GM21717 (cell line): ENCODE data around the gene ALPI.
"Not testable (repeated sequence)": the region's sequence is repeated elsewhere in the genome, so short reads cannot be mapped to it uniquely, and the experiment has no call there.

ENCODE experiments used
- ATAC-seq: cut with Tn5 transposase; IDR thresholded peaks from one replicate; pipeline ENCODE4 v1.9.1; 2021; ENCODE audit warnings: mild to moderate bottlenecking, moderate library complexity; ENCODE audit not compliant: unreplicated experiment

Gene ALPI

DNA sequence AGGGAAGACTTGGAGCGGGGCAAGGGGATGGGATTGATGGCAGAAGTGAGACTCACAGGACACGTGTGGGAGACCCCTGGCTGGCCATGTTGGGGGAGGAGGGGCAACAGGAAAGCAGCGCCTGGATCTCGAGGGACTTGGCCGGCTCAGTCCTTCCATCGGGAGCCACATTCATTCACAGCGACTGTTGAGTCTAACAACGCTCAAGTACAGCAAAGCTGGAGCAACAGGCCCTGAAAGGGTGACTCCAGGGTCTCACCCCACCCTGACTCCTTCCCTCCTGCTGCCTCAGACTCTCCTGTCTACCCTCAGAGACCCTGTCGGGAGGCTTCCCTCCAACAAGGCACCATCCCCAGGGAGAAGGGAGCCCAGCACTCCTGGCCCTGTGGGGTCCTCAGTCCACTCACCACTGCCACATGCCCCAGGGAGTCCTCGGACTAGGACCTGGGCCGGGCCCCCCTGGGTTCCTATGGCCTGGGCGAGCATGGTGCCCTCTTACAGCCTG lies 14.8 kb upstream of the ALPI start:
- no peak for ATAC-seq

DNA sequence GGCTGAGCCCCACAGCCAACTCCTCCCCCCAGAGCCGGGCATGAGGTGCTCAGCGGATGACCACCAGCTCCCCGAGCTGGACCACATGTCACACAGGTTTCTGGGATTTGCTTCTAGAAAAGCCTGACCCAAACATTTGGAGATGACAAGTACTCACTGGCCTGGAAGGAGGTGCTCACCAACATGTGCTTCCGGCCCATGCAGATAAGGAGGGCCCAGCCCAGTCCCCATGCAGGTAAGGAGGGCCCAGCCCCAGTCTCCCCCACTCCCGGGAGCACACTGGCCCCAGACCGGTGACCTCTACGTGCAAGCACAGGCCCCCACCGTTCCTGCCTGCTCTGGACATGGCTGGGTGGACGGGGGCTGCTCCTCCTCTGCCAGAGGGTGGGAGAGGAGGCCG lies 14.0 kb upstream of the ALPI start:
- ATAC-seq = not testable (repeated sequence)

DNA sequence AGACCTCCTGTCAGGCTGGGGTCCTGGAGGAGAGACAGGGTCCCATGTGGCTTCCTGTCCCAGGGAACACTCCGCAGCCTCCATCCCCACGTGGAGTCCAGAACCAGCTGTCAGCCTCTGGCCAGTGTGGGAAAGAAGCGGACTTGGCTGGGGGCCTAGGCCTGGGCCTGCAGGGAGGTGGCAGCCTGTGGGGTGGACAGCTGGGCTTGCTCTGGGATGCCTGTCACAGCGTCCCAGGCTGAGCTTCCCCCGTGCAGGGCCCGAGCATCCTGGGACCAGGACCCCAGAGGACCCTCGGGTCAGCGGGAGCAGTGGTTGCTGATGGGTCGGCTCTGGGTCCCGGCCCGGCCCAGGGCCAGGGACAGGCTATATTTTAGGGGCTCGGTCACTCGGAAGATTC lies 13.5 kb upstream of the ALPI start:
- not testable (repeated sequence) for ATAC-seq

DNA sequence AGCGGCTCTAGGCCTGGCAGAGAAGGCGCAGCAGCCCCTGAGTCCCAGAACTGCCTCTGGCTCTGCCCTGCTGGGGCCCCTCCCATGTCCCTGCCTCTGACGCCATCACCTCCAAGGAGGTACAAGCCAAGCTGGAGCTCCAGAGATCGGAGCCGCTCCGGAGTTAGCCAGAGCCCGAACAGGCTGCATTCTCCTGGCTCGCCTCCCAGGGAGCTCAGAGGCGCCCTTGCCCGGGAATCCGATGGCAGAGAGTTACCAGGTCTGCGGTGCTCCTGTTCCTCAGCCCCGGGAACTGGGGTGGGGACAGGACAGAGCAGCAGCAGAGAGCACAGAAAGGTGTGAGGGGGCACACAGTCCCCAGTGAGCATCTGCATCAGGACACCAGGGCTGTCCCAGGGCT lies 12.9 kb upstream of the ALPI start:
- ATAC-seq = not testable (repeated sequence)

DNA sequence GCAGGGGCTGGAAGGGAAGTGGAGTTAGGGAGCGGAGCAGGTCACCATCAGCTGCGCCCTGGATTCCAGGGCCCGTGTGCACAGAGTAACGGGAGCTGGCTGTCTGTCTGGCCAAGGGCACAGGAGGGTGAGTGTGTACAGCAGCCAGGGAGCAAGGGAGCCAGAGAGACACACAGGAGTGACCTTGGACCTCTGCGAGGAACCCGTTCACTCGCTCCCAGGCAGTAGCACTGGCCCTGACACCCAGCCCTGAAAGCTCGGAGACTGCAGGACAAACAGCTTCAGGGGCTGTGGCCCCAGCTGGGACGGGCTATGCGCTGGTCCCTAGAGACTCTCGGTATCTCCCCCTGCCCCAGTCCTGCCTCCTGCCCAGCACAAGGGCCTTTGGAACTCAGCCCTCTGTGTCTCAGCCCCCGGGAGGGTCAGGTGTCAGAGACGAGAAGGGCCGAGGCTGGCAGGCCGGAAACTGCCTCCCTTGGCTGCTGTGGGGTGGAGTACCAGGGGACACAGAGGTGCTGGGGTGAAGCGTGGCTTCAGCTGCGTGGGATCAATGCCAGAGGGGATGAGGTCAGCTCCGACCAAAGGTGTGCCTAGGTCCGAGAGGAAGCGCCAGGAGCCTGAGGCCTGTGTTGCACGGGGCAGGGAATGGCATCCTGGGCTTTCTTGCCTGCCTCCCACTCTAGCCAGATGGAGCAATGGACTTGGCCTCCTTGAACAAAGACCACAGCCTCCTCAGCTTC lies 12.1 kb upstream of the ALPI start:
- ATAC-seq = not testable (repeated sequence)

DNA sequence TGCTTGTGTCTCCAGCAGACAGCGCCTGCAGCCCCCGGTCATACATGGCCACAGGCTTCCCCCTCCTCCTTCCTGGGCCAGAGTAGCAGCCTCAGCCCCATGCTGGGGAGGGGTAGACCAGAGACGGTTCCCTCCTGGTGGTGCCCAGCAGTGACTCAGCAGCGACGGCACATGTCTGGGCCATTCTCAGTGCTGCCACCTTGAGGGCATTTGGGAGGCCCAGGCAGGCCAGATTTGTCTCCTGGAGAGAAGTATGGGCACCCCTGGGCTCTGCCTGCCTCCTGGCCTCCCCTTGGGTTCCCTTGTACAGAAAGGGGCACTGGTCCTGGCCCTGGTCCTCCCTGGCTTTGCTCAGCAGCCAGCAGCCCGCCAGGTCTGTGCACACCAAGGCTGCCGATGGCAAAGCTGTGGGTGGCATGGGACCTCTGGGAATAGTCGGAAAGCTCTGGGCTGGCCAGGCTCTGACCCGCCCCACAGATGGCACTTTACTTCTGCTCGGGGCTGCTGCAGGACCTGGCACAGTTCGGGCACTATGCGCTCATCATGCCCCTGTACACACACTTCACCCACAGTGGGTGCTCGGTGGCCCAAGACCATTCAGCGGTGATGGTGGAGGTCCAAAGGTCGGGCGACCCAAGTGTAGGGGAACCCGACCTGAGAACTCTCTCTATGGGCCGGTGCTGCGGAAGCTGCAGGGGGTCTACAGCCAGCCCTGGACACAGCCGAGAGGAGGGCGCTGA lies 11.4 kb upstream of the ALPI start:
- ATAC-seq = no peak

DNA sequence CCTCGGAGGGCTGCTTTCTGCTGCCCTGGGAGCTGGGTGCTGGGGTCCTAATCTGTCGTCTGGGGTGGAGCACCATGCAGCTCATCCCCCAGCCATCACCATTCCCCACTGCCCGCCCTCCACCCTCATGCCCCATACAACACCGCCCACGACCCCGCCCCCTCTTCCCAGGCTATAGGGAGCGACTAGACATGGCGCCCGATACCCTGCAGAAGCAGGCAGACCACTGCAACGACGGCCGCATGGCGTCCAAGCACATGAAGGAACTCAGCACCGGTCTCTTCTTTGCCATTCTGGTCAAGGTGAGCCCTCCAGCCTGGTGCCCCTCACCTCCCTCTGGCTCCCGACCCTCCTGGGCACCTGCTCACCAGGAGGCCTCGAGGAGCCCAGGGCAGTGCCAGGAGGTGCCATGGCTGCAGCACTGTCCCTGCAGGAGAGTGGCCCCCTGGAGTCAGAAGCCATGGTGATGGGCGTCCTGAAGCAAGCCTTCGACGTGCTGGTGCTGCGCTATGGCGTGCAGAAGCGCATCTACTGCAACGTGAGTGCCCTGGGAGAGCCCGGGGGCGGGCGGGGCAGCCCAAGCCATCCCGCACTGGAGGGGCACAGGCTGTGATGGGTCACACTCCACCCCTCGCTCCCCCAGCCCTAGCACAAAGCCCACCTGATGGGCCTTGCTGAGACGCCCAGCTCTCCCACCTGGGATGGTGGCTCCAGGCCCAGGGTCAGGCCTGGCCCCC lies 10.6 kb upstream of the ALPI start:
- not testable (repeated sequence) for ATAC-seq

DNA sequence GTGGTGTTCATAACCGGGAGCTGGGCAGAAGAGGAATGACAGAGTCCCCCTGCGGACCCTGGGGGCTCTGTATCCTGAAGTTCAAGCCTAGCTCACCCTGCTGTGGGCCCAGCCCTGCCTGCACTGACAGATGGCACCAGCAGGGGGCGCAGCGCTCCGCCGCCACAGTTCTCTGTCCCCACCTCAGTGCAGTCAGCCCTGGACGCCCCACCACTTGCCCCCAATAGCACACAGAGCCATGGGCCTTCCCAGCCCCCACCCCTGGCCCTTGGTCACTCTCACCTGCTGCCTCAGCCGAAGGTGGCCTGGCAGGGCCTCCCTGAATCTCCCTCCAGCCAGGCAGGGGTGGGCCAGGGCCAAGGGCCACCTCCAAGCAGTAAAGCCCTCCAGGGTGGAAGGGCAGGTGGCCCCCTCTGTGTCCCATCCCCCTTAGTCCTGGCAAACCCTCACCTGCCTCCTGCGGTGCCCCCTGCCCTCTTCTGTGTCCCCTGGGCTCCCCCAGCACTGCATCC lies 9.6 kb upstream of the ALPI start:
- ATAC-seq = not testable (repeated sequence)

DNA sequence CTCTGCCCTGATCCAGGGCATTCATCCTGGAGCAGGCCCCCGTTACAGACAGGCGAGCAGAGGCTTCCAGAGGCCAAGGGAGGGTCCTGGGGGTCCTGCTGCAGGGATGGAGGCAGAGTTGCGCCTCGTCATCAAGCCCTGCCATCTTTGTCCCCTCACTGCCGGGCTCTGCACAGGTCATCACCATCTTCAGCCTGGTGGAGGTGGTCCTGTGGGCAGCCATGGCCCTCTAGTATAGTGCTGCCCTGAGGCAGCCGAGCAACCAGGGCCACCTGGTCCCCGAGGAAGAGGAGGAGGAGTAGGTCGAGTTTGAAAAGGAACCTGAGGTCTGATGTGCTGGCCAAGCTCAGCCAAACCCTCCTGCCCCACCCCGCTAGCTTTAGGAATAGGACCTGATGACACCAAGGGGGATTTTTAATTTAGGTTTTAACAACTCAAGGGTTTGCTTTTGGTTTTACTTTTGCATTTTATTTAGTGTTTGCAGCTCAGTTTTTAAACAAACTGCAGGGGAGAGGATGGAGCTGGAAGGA lies 8.8 kb upstream of the ALPI start:
- no peak for ATAC-seq

DNA sequence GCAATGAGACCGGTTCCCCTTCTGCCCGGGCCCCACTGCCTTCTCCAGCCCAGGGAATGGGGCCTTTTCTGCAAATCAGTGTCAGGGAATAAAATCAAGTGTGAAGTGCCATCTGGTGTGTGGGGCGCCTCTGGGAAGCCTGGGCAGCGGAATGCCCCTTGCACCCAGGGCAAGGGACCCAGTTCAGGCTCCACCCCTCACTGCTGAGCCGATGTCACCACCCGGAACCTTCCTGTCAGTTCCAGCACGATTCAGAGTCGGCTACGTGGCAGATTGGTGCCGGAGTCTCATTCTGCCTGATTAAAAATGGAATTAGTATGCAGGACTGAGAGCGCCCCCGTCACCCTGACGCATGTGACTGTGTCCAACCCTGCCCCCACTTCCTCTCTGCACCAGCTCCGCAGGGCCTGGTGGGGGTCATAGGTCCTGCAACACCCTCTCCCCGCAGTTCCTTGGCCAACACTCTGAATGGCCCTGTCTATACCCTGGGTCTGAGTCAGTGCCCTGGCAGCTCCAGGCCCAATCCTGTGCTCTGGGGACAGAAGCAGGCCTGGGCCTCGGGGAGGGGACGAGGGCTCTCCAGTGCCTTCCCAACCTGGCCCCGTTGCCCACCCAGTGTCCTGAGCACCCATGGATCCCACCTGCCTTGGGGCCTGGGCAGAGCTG lies 8.2 kb upstream of the ALPI start:
- ATAC-seq = no peak

DNA sequence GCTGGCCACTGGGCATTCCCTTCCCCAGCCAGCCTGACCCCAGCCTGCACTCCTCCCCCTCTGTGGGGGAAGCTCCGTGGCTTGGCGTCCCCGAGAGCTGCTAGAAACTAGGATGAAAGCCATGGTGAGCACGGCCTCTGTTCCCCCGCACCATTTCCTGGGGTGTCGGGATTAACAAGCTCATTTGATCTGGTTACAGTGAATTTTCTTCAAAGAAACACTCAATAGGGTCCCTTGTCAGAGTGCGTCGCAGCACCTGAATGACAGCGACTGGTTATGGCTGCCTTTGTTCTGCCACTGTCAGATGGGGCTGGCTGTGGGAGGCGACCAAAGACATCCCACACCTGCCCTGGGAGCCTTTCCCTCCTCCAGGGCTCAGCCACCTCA lies 7.7 kb upstream of the ALPI start:
- ATAC-seq = no peak

DNA sequence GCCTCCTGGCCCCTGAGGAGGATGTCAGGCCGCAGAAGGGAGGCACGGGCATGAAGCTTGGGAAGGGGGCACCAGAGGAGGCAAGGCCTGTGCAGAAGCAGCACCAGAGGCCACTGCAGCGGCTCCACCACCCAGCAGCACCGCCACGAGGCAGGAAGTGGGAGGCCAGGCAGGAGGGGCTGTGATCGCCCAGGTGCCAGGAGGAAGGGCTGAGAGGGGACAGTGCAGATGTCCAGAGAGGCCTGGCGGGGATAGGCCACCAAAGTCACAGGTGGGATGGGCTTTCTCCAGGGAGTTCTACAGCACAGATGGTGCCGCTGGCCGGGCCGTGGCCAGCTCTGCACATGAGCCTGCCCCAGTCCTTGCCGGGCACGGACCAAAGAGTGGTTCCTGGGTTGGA lies 6.0 kb upstream of the ALPI start:
- no peak for ATAC-seq

DNA sequence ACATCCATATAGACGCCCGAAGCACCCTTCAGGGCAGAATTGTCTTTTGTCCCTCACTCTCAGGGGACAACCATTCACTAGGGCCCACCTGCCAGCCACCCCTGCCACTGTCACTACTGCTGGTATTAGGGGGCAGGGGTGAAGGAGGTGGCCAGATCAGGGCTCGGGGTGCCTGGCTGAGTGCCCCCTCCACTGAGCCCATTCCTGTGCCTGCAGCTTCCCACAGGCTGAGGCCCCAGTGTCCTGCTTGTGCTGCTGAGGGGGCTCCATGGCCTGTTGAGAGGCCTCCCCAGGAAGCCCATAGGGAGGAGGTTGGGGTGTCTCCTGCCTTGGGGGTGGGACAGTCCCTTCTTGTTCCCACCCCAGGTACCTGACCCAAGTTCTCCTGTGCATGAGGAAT lies 4.3 kb upstream of the ALPI start:
- not testable (repeated sequence) for ATAC-seq

DNA sequence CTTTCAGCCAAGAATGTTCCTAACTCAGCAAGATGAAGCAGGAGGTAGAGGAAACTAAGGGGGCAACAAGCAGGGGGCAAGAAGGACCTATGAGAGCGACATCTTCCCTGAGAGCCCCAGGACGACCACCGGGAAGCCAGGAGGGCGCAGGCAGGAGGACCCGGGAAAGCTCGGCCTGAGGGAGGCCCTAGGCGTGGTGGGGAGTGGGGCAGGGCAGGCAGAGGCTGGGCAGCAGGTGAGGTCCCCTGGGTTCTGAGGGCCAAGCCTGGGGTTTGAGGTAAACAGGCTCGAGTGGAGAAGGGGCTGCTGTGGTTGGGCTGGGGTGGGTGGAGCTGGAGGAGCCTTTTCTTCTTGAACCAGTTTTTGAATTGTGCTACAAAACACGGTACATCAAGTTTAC lies 1.3 kb upstream of the ALPI start:
- no peak for ATAC-seq

DNA sequence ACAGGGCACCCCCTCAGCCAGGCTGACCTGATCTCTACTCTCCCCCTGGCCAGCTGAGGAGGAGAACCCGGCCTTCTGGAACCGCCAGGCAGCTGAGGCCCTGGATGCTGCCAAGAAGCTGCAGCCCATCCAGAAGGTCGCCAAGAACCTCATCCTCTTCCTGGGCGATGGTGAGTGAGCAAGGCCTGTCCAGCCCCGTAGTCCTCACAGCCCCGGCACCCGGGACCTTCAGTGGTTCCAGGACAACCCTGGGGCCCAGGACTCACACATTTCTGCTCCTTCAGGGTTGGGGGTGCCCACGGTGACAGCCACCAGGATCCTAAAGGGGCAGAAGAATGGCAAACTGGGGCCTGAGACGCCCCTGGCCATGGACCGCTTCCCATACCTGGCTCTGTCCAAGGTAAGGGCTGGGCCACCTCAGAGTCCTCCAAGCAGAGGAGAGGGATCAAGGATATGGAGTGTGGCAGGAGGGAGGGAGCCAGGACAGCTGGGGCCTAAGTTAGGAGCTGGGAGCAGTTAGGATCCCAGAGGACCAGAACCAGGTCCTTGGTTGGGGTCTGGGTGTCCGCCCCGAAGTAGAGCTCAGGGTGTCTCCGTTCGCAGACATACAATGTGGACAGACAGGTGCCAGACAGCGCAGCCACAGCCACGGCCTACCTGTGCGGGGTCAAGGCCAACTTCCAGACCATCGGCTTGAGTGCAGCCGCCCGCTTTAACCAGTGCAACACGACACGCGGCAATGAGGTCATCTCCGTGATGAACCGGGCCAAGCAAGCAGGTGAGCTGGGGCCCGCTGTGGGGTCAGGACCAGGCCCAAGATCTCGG lies 555 bp downstream of the ALPI start:
- no peak for ATAC-seq

DNA sequence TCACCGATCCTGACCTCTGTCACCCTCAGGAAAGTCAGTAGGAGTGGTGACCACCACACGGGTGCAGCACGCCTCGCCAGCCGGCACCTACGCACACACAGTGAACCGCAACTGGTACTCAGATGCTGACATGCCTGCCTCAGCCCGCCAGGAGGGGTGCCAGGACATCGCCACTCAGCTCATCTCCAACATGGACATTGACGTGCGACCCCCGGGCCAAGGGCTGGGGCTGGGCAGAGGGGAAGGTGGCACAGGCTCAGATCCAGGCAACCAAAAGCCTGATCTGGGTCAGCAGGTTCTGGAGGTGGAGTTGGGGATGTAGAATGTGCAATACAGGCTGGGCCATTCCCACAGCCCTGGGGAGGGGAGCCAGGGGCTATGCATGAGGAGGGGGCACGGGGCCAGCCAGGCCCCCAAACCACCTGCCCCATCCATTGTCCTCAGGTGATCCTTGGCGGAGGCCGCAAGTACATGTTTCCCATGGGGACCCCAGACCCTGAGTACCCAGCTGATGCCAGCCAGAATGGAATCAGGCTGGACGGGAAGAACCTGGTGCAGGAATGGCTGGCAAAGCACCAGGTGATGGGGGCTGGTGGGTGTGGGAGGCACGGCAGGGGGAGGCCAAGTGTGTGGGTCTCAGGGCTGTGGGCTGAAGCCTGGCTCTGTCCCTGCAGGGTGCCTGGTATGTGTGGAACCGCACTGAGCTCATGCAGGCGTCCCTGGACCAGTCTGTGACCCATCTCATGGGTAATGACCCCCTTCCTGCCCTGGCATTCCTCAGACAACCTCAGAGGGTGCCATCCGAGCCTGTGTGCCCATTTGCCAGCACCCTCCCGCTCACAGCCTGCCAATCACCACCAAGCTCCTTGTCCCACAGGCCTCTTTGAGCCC lies 1.4 kb downstream of the ALPI start:
- no peak for ATAC-seq

DNA sequence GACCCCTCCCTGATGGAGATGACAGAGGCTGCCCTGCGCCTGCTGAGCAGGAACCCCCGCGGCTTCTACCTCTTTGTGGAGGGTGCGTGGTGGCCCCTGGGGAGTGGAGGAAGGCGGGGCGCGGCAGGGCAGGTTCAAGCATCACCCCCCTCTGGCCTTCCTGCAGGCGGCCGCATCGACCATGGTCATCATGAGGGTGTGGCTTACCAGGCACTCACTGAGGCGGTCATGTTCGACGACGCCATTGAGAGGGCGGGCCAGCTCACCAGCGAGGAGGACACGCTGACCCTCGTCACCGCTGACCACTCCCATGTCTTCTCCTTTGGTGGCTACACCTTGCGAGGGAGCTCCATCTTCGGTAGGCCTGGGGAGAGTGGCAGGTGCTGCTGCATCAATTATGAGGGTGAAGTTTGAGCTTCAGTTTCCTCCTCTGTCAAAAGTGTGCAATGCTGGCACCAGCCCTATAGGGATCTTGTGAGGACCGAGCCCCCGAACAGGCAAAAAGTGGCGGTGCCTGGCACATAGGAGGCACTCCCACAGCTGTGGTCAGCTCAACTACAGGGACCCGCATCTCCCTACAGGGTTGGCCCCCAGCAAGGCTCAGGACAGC lies 2.2 kb downstream of the ALPI start:
- no peak for ATAC-seq

DNA sequence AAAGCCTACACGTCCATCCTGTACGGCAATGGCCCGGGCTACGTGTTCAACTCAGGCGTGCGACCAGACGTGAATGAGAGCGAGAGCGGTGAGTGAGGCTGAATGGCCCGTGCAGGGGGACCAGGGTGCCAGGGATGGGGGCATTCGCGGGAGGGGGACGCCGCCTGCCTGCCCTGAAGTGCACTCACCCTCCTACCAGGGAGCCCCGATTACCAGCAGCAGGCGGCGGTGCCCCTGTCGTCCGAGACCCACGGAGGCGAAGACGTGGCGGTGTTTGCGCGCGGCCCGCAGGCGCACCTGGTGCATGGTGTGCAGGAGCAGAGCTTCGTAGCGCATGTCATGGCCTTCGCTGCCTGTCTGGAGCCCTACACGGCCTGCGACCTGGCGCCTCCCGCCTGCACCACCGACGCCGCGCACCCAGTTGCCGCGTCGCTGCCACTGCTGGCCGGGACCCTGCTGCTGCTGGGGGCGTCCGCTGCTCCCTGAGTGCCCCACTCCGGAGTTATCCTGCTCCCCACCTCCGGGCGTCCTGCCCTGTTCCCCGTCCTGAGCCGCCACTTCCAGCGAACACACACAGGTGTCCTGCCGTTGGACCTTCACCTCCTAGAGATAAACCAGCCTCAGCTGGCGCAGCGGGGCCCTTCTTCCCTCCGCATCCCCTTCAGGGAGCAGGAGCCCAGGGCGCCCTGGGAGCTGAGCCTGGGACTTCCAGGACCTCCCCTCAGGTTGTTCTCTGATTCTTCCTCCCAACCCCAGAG lies 2.9 kb downstream of the ALPI start:
- ATAC-seq = no peak
